K562 (cell line): ENCODE results near the gene SLC25A18. TPM values are rescaled to one million over a fixed set of nuclear protein-coding genes. Genes with fewer than 3 reads are reported as not detected.

Experiments used
- CBX3 ChIP-seq, 2 experiments: IDR thresholded peaks; 1 replicate in 1 of 2; 2 replicates in 1 of 2; pipeline ENCODE4 v1.6.1; 2012; ENCODE audit warnings: inconsistent platforms in 2 of 2, low read length in 2 of 2, borderline replicate concordance in 1 of 2, control low read depth in 1 of 2
- ELF1 ChIP-seq: fragments of 200-800 bp; sonication (Bioruptor generic); IDR thresholded peaks from 2 replicates; pipeline ENCODE4 v1.6.1; 2016; ENCODE audit warnings: missing genetic modification characterization, missing compliant biosample characterization
- HNRNPK ChIP-seq: fragments of 200-400 bp; formaldehyde crosslinking; IDR thresholded peaks from one replicate; pipeline ENCODE4 v1.6.1; 2018; ENCODE audit warnings: mild to moderate bottlenecking, low read depth, low read length; ENCODE audit not compliant: poor library complexity, severe bottlenecking
- MYC ChIP-seq, 2 experiments: fragments of 250-450 bp in 1 of 2; sonication (Bioruptor Pico) in 1 of 2; IDR thresholded peaks; 2 replicates each; pipeline versions ENCODE4 v1.5.1 to v1.6.1; 2012 to 2021; ENCODE audit warnings: low read depth in 2 of 2, borderline replicate concordance in 1 of 2, improper control_type of control experiment in 1 of 2, low read length in 1 of 2, mild to moderate bottlenecking in 1 of 2, moderate library complexity in 1 of 2
- NFRKB ChIP-seq: fragments of 450-650 bp; IDR thresholded peaks from 2 replicates; pipeline ENCODE4 v1.6.1; 2016; ENCODE audit warnings: low read depth
- PCBP2 ChIP-seq: fragments of 200-400 bp; formaldehyde crosslinking; IDR thresholded peaks from 2 replicates; pipeline ENCODE4 v1.6.1; 2018; ENCODE audit warnings: low read length, low read depth, mild to moderate bottlenecking, moderate library complexity; ENCODE audit not compliant: poor library complexity, severe bottlenecking
- PHF20 ChIP-seq: fragments of 450-650 bp; IDR thresholded peaks from 2 replicates; pipeline ENCODE4 v1.6.1; 2018; ENCODE audit not compliant: partially characterized antibody
- SMAD1 ChIP-seq: fragments of 150-350 bp; IDR thresholded peaks from 2 replicates; pipeline ENCODE4 v1.6.1; 2014; ENCODE audit warnings: low read length, low read depth; ENCODE audit not compliant: partially characterized antibody
- SOX6 ChIP-seq: fragments of 450-650 bp; IDR thresholded peaks from 2 replicates; pipeline ENCODE4 v1.6.1; 2014; ENCODE audit warnings: mild to moderate bottlenecking
- TAL1 ChIP-seq: fragments of 450-650 bp; IDR thresholded peaks from 2 replicates; pipeline ENCODE4 v1.6.1; 2016; ENCODE audit warnings: mild to moderate bottlenecking
- U2AF2 ChIP-seq: fragments of 200-400 bp; formaldehyde crosslinking; optimal IDR thresholded peaks from 2 replicates; pipeline ENCODE3; 2017; ENCODE audit warnings: low read depth, mild to moderate bottlenecking, low read length
- ZC3H8 ChIP-seq: fragments of 450-650 bp; IDR thresholded peaks from 2 replicates; pipeline ENCODE4 v1.6.1; 2017
- ZFP1 ChIP-seq: fragments of 450-650 bp; formaldehyde crosslinking; IDR thresholded peaks from 2 replicates; pipeline ENCODE4 v1.4.0; 2020; ENCODE audit warnings: mild to moderate bottlenecking, mixed read lengths
- ZNF717 ChIP-seq: fragments of 250-450 bp; sonication (Bioruptor Pico); IDR thresholded peaks from 2 replicates; pipeline ENCODE4 v1.5.0; 2021
- polyA plus RNA-seq, 8 experiments: library from polyadenylated mRNA; depleted of rRNA in 4 of 8; stranded (reverse) in 5 of 8; unstranded in 3 of 8; fragments of >200 nt; fragmentation: Nextera tagmentation in 2 of 8; fragmentation: Illumina TruSeq in 1 of 8; extraction: Ambion mirVana in 2 of 8; extraction: Trizol in 1 of 8; gene quantifications; 2 replicates each; pipeline versions ENCODE4 v1.2.1 to v1.2.3, GENCODE V29; 2011 to 2014; ENCODE audit warnings: inconsistent platforms in 1 of 8, missing spikeins in 1 of 8
- total RNA-seq, 7 experiments: library from RNA; depleted of rRNA in 6 of 7; stranded (reverse); fragments of >200 nt in 6 of 7; fragmentation: Illumina TruSeq in 2 of 7; extraction: Trizol in 2 of 7; gene quantifications; 2 replicates each; pipeline versions ENCODE4 v1.2.1 to v1.2.3, GENCODE V29; 2011 to 2021; ENCODE audit warnings: low replicate concordance in 1 of 7
- TF ChIP-seq, protein P1 (sequence below): fragments of 450-650 bp; conservative IDR thresholded peaks from 2 replicates; pipeline ENCODE4 v1.6.1; 2016; ENCODE audit warnings: missing genetic modification characterization, low read depth, mild to moderate bottlenecking, missing compliant biosample characterization, moderate library complexity
- TF ChIP-seq, protein P2 (sequence below): fragments of 450-650 bp; IDR thresholded peaks from 2 replicates; pipeline ENCODE4 v1.6.1; 2016; ENCODE audit warnings: mild to moderate bottlenecking, moderate library complexity

The SLC25A18 gene
- total and polyA plus RNA-seq, 9 of the 15 experiments (the other 6 are each of a cell fraction or from before 2014, with no cell fraction given), result 0.04 TPM; not detected in 8

DNA sequence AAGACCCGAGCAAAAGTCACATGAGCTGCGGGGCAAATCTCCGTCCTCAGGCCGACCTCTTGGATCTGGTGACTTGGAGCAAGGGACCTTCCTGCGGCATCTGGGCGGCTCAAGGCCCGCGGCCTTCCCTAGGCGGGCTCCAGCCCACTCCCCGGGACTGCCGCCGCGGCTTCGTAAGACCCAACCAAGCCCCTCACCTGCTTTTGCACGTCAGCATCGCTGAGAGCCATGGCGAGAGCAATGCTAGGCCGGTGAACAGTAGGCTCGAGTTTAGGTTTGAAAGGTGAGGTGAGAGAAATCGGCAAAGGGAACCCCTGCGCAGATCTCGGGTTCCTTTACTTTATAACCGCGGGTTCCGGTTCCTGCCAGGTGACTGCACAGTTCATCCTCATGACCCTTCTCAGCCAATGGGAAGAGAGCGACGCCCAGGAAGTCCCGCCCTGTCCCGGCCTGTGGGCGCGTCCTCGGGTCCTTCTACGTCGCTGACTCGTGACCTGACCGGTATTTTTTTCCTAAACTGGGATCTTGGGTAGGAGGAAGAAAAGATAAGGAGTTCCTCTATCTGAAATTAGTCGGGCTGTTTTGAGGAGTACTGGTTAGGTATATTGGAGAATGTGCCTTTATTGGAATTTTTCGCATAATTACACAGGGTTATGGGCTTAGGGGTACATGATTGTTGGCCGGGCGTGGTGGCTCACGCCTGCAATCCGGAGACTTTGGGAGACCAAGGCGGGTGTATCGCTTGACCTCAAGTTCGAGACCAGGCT lies 65.3 kb downstream of the SLC25A18 start, which contains the start of gene ATP6V1E1 (continued):
- TF ChIP-seq HNRNPK (no peak), ZFP1 (CRISPR knock-in tag) (no peak), U2AF2 (no peak), PCBP2 (no peak), ZC3H8 (no peak), SOX6 (peak; percentile 46), MYC (IDR thresholded peaks at IDR 0.05; ENCODE audit: low read depth, low read length) (peak; percentile 66), MYC (CRISPR knock-in tag; IDR thresholded peaks at IDR 0.05; ENCODE audit: borderline replicate concordance, low read depth) (peak; percentile 55; the same call in 1 of the 2 replicates), CBX3 (IDR thresholded peaks at IDR 0.05; ENCODE audit: borderline replicate concordance in 1 of 2, low read length in 2 of 2) (0 out of 3 replicates have a peak, but pooled peaks of 1 of the 2 experiments have one; percentile 17), SMAD1 (peak; percentile 60), TAL1 (no peak), ELF1 (tag) (peak; percentile 90), ZNF717 (CRISPR knock-in tag) (no peak), NFRKB (peak; percentile 84), PHF20 (peak; percentile 94)
- TF ChIP-seq, protein P1, sequence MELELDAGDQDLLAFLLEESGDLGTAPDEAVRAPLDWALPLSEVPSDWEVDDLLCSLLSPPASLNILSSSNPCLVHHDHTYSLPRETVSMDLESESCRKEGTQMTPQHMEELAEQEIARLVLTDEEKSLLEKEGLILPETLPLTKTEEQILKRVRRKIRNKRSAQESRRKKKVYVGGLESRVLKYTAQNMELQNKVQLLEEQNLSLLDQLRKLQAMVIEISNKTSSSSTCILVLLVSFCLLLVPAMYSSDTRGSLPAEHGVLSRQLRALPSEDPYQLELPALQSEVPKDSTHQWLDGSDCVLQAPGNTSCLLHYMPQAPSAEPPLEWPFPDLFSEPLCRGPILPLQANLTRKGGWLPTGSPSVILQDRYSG (tag), result no peak
- TF ChIP-seq, protein P2, sequence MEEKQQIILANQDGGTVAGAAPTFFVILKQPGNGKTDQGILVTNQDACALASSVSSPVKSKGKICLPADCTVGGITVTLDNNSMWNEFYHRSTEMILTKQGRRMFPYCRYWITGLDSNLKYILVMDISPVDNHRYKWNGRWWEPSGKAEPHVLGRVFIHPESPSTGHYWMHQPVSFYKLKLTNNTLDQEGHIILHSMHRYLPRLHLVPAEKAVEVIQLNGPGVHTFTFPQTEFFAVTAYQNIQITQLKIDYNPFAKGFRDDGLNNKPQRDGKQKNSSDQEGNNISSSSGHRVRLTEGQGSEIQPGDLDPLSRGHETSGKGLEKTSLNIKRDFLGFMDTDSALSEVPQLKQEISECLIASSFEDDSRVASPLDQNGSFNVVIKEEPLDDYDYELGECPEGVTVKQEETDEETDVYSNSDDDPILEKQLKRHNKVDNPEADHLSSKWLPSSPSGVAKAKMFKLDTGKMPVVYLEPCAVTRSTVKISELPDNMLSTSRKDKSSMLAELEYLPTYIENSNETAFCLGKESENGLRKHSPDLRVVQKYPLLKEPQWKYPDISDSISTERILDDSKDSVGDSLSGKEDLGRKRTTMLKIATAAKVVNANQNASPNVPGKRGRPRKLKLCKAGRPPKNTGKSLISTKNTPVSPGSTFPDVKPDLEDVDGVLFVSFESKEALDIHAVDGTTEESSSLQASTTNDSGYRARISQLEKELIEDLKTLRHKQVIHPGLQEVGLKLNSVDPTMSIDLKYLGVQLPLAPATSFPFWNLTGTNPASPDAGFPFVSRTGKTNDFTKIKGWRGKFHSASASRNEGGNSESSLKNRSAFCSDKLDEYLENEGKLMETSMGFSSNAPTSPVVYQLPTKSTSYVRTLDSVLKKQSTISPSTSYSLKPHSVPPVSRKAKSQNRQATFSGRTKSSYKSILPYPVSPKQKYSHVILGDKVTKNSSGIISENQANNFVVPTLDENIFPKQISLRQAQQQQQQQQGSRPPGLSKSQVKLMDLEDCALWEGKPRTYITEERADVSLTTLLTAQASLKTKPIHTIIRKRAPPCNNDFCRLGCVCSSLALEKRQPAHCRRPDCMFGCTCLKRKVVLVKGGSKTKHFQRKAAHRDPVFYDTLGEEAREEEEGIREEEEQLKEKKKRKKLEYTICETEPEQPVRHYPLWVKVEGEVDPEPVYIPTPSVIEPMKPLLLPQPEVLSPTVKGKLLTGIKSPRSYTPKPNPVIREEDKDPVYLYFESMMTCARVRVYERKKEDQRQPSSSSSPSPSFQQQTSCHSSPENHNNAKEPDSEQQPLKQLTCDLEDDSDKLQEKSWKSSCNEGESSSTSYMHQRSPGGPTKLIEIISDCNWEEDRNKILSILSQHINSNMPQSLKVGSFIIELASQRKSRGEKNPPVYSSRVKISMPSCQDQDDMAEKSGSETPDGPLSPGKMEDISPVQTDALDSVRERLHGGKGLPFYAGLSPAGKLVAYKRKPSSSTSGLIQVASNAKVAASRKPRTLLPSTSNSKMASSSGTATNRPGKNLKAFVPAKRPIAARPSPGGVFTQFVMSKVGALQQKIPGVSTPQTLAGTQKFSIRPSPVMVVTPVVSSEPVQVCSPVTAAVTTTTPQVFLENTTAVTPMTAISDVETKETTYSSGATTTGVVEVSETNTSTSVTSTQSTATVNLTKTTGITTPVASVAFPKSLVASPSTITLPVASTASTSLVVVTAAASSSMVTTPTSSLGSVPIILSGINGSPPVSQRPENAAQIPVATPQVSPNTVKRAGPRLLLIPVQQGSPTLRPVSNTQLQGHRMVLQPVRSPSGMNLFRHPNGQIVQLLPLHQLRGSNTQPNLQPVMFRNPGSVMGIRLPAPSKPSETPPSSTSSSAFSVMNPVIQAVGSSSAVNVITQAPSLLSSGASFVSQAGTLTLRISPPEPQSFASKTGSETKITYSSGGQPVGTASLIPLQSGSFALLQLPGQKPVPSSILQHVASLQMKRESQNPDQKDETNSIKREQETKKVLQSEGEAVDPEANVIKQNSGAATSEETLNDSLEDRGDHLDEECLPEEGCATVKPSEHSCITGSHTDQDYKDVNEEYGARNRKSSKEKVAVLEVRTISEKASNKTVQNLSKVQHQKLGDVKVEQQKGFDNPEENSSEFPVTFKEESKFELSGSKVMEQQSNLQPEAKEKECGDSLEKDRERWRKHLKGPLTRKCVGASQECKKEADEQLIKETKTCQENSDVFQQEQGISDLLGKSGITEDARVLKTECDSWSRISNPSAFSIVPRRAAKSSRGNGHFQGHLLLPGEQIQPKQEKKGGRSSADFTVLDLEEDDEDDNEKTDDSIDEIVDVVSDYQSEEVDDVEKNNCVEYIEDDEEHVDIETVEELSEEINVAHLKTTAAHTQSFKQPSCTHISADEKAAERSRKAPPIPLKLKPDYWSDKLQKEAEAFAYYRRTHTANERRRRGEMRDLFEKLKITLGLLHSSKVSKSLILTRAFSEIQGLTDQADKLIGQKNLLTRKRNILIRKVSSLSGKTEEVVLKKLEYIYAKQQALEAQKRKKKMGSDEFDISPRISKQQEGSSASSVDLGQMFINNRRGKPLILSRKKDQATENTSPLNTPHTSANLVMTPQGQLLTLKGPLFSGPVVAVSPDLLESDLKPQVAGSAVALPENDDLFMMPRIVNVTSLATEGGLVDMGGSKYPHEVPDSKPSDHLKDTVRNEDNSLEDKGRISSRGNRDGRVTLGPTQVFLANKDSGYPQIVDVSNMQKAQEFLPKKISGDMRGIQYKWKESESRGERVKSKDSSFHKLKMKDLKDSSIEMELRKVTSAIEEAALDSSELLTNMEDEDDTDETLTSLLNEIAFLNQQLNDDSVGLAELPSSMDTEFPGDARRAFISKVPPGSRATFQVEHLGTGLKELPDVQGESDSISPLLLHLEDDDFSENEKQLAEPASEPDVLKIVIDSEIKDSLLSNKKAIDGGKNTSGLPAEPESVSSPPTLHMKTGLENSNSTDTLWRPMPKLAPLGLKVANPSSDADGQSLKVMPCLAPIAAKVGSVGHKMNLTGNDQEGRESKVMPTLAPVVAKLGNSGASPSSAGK, result no peak; the same call in 1 of the 2 replicates
